ENCODE measurements around the gene TCFL5. TPM values are rescaled to one million over a fixed set of nuclear protein-coding genes. Genes with fewer than 3 reads are reported as not detected.

TCFL5 gene
- total RNA-seq, 2 donors from 2014 or later = 4.4 to 4.9 TPM

DNA sequence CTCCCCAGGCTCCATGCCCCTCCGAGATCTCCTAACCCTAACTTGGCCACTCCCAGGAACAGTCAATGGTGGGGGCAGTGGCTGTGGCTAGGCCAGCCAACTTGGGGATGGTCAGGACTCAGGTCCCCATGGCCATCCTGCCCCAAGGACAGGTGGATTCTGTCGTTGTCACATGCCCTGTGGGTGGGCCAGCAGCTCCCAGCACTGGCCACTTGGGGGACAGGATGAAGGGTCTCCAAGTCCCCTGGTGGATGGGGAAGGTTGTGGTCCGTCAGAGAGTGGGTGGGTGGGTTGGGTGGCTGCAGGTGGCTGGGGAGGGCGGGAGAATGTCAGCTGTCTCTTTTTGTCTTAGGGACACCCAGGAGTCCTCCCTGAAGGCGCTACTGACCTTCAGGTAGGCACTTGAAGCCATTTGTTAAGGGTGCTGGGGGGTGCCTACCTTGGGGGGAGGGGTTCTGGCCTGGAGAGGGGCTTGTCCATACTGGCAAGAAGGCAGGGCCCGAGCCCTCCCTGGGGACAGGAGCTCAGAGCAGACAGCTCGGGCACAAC is 39.3 kb downstream of the TCFL5 start:
- no peaks in the 10 kb centered on the region for H3K9me3 Mint-ChIP-seq
- H3K4me1 Mint-ChIP-seq (ENCODE audit: low read depth) = no peaks in the 10 kb centered on the region
- no peaks in the 10 kb centered on the region for H3K36me3 Mint-ChIP-seq (ENCODE audit: insufficient read depth in 2 of 2)
- H3K4me3 Mint-ChIP-seq = no peak overlapping the region
- no peak for ATAC-seq (replicated peaks in 1 of 2)
- H3K27me3 Mint-ChIP-seq (ENCODE audit: low read depth) = no peaks in the 10 kb centered on the region
- no peak for DNase-seq
- H3K27ac Mint-ChIP-seq = no peak overlapping the region

DNA sequence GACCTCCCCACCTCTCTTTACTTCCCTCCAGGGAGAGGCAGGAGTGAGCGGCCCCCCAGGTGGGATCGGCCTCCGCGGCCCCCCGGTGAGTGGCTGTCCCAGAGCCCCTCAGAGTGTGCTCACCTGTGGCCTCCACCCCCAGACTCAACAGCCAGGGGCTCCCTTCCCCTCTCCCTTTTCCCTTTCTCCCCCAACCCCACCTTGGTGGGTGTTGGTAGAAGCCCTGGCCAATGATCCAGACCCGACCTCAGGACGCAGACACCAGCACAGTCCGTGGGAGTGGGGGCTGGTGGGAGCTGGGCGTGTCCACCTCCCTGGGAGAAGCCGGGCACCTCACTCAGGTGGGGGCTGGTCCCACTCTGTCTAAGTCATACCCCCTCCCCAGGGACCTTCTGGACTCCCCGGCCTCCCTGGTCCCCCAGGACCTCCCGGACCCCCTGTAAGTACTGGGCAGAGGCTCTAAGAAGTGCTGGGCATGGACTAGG is 39.9 kb downstream of the TCFL5 start:
- no peak overlapping the region for H3K4me3 Mint-ChIP-seq
- no peaks in the 10 kb centered on the region for H3K4me1 Mint-ChIP-seq (ENCODE audit: low read depth)
- DNase-seq (no peak), ATAC-seq (replicated peaks in 1 of 2) (no peak)
- no peaks in the 10 kb centered on the region for H3K27me3 Mint-ChIP-seq (ENCODE audit: low read depth)
- no peak overlapping the region for H3K27ac Mint-ChIP-seq
- H3K36me3 Mint-ChIP-seq (ENCODE audit: insufficient read depth in 2 of 2) = no peaks in the 10 kb centered on the region
- no peaks in the 10 kb centered on the region for H3K9me3 Mint-ChIP-seq

DNA sequence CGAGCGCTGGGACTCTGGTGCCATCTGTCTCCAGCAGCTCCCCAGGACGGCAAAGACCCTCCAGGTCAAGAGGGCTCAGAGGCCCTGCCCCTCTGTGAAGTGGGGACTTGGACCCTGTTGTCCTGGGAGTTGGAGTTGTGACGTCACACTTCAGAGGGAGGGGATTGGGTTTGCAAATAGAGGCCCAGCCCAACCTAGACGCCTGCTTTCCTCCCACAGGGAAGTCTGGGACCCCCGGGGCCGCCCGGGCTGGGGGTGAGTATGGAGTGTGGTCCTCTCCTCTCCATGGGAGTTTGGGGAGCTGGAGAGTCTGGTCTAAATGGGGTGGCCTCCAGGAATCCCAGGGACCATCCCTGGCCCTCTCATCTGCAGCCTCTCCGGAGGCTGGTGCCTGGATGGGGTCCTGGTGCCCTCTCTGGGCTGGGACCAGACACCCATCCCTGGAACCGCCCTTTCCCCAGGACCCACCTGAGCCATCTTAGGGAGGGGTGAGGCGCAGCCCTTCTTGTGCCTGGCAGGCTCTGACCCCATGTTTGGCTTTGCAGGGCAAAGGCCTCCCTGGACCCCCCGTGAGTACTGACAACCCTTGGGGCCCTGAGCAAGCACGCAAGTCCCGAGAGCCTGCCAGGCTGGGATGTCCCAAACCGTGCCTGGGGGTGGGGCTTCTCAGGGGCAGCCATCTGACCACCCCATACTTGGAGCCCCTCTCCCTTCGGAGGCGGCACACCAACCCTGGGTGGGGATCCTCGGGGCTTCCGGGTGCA is 40.5 kb downstream of the TCFL5 start:
- no peaks in the 10 kb centered on the region for H3K4me1 Mint-ChIP-seq (ENCODE audit: low read depth)
- no peaks in the 10 kb centered on the region for H3K36me3 Mint-ChIP-seq (ENCODE audit: insufficient read depth in 2 of 2)
- H3K4me3 Mint-ChIP-seq = no peak overlapping the region
- H3K9me3 Mint-ChIP-seq = no peaks in the 10 kb centered on the region
- ATAC-seq (replicated peaks in 1 of 2) (no peak), DNase-seq (no peak)
- H3K27ac Mint-ChIP-seq = no peak overlapping the region
- peaks cover under 1% of the 10 kb centered on the region for H3K27me3 Mint-ChIP-seq (ENCODE audit: low read depth)

DNA sequence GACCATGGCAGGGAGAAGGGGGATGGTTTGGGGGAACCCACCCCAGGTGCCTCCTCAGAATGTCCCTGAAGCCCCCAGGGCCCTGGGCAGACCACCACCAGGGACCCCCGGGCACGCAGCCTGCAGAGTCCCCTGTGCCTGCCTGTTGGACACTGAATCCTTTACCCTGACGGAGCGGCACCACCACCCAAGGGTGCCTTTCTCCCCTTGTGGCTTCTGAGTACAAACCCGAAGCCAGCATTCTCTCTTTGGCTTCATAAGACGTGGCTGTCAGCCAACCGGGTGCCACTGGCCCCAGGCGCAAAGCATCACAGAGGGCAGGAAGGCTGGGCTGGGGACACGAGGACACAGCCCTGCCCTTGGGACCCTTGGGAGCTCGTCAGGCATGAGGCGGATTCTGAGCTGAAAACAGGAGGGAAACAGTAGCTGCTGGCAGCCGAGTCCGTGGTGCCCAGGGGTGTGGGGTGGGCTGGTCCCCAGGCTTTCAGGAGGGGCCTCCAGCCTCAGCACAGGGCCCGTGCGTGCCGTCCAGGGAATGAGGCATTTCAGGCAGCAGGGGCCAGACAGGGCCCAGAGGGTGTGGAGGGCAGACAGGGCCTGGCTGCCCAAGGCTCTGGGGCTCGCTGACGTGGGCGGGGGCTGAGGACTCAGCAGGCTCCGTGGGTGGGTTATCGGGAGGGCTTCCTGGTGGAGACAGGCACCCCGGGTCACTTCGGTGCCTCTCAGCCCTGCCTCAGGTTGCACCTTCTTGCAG is 41.2 kb downstream of the TCFL5 start:
- Mint-ChIP-seq H3K9me3 (no peaks in the 10 kb centered on the region), H3K4me3 (no peak overlapping the region), H3K4me1 (ENCODE audit: low read depth) (peaks cover 7% of the 10 kb centered on the region), H3K27me3 (ENCODE audit: low read depth) (peaks cover 8% of the 10 kb centered on the region), H3K36me3 (ENCODE audit: insufficient read depth in 2 of 2) (no peaks in the 10 kb centered on the region), H3K27ac (no peak overlapping the region)
- DNase-seq (no peak), ATAC-seq (replicated peaks in 1 of 2) (no peak)

DNA sequence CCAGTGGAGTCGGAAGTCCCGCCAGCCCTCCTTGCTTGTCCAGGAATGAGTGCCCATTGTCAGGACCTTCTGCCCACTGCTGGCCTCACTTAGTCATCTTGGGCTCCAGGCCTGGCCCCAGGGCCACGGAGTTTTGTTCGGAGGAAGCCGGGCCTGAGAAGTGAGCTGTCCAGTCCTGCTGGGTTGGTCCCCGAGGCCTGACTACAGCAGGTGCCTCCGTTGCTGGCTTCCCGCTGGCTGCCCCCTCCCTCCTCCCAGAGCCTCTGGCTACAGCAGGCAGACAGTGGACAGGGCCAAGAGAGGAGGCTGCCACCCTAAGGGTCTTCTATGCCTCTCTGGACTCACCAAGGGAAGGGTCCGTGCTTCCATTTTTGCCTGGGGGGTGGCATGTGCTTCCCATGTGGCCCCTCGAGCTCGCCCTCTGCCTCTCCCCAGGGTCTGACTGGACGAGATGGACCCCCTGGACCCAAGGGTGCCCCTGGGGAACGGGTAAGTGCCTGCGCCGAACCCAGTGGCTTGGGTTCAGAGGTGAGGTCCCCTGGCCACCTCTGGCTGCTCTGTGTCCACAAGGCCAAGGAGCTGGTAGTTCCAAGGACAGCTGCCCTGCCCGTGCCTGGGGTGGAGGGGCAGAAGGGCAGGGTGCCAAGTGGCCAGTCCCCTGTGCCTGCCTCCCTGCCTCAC is 42.0 kb downstream of the TCFL5 start:
- Mint-ChIP-seq H3K36me3 (ENCODE audit: insufficient read depth in 2 of 2) (no peaks in the 10 kb centered on the region), H3K9me3 (no peaks in the 10 kb centered on the region), H3K27ac (no peak overlapping the region), H3K4me3 (no peak overlapping the region), H3K27me3 (ENCODE audit: low read depth) (peaks cover 15% of the 10 kb centered on the region), H3K4me1 (ENCODE audit: low read depth) (peaks cover 7% of the 10 kb centered on the region)
- ATAC-seq (replicated peaks in 1 of 2) (no peak), DNase-seq (no peak)

DNA sequence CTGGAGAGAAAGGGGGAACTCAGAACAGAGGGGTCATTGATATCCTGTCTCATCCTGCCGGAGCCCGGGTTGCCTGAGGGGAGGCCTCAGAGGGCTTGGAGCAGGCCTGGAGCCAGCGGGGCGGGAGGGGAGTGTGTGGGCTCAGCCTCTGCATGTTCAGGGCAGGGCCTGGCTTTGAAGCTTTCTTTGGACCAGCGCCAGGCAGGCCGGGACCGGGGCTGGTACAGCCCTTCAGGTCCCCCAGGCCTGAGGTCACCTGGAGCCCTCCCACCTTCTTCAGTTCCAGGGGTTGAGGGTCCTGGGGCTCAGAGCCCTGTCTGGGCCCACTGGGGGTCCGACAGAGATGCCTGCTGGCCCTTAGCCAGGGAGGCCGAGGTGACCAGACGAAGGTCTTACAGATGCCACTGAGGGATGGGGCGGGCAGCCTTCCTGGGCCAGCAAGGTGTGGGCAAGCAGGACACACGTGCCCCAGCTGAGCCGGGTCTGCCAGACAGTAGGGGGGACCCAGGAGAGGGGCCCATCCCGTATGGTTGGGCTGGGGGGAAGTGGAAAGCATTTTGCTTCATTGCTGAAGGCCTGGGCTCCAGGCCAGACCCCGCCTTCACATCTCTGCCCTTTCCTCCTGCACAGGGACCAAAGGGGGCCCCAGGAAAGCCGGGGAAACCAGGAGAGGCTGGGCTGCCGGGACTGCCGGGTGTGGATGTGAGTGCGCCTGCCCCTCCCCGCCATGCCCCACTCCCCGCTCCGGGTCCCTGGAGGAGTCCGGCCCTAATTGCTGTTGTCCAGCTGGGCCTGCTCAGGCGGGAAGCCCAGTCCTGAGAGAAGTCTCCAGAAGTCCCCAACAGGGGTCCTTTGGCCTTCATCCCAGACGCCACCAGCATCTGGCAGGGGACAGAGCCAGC is 42.8 kb downstream of the TCFL5 start:
- Mint-ChIP-seq H3K36me3 (ENCODE audit: insufficient read depth in 2 of 2) (no peaks in the 10 kb centered on the region), H3K4me3 (no peak overlapping the region), H3K27ac (no peak overlapping the region), H3K4me1 (ENCODE audit: low read depth) (peaks cover 7% of the 10 kb centered on the region), H3K27me3 (ENCODE audit: low read depth) (peaks cover 17% of the 10 kb centered on the region), H3K9me3 (no peaks in the 10 kb centered on the region)
- DNase-seq = no peak
- ATAC-seq (replicated peaks in 1 of 2) = no peak

DNA sequence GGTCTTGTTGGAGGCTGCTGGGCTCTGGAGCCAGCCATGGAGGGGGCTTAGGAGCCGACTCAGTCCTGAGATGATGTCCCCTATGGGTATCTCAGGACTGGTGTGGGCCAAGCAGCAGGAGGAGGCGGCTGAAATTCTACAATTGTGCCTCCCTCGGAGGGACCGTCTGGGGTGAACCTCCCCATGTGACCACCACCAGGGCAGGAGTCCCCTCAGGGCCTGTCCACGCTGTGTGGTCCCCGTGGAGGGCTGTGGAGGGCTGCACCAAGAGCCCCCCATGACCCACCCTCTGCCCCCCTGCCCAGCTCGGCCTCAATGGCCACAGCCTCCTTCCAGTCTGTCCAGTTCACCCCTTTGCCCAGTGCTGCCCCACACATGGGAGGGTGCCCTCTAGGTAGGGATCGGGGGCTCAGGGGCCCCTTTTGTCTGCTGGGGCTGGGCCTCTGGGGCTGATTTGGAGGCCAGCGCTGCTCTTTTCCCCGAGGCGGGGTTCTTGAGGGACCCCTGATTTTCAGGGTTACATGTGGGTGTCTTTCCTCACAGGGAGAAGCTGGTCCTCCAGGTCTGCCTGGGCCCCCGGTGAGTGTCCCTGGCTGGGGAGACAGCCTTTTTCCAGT is 43.5 kb downstream of the TCFL5 start:
- H3K27ac Mint-ChIP-seq = no peak overlapping the region
- H3K27me3 Mint-ChIP-seq (ENCODE audit: low read depth) = peaks cover 17% of the 10 kb centered on the region
- H3K36me3 Mint-ChIP-seq (ENCODE audit: insufficient read depth in 2 of 2) = no peaks in the 10 kb centered on the region
- H3K9me3 Mint-ChIP-seq = no peaks in the 10 kb centered on the region
- DNase-seq (no peak), ATAC-seq (replicated peaks in 1 of 2) (no peak)
- H3K4me3 Mint-ChIP-seq = peak overlapping the region in 1 of 2 donors; percentile 52
- peaks cover 7% of the 10 kb centered on the region for H3K4me1 Mint-ChIP-seq (ENCODE audit: low read depth)

DNA sequence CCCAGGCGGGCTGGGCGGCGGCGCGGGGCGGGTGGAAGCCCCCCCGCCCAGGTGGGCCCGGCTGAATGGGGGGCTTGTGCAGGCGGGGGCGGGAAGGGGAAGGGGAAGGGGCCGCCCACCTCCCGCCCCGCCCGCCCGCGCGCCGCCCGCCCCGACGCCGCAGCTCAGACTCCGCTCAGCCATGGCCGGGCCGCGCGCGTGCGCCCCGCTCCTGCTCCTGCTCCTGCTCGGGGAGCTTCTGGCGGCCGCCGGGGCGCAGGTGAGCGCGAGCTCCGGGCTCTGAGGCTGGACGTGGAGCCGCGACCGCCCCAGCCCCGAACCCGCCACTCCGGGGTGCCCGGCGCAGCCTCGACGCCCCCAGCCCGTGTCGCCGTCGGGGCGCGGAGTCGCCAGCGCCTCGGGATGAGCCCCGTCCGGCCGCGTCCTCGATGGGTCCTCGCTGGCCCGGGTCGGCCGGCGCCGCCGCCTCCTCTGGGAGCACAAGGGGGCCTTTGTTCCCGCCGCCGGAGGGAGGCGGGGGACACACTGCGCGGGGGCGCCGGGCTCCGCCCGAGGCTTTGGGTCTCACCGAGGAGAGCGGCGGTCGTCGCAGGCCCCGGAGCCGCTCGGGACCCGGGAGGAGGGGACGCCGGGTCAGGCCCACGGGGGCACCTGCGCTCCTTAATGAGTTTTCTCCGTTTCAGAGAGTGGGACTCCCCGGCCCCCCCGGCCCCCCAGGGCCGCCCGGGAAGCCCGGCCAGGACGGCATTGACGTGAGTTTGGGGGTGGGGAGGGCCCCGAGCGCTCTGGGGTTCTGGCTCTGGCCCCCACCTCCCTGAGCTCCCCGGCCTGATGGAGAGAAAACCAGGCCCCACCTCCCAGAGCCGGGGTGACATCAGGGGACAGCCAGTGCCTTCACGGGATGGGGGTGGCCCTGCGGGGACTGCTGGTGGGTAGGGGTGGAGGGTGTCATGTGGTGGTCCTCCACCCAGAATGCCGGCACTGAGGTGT is 44.4 kb downstream of the TCFL5 start, which contains the start of gene COL9A3:
TSS of gene COL9A3 (plus strand) at position 167 of the 990 bp plus-strand sequence. CDS start at position 182, 15 bp downstream.
- H3K4me1 Mint-ChIP-seq (ENCODE audit: low read depth) = peaks cover 7% of the 10 kb centered on the region
- H3K27ac Mint-ChIP-seq = no peak within 1 kb of the TSS
- peak within 1 kb of the TSS in 1 of 2 donors; percentile 61 for H3K4me3 Mint-ChIP-seq
- peak; percentile 30 to 43 for ATAC-seq (replicated peaks in 1 of 2)
- no peaks in the 10 kb centered on the region for H3K9me3 Mint-ChIP-seq
- H3K36me3 Mint-ChIP-seq (ENCODE audit: insufficient read depth in 2 of 2) = no peaks in the 10 kb centered on the region
- peaks cover 17% of the 10 kb centered on the region for H3K27me3 Mint-ChIP-seq (ENCODE audit: low read depth)
- DNase-seq = no peak

DNA sequence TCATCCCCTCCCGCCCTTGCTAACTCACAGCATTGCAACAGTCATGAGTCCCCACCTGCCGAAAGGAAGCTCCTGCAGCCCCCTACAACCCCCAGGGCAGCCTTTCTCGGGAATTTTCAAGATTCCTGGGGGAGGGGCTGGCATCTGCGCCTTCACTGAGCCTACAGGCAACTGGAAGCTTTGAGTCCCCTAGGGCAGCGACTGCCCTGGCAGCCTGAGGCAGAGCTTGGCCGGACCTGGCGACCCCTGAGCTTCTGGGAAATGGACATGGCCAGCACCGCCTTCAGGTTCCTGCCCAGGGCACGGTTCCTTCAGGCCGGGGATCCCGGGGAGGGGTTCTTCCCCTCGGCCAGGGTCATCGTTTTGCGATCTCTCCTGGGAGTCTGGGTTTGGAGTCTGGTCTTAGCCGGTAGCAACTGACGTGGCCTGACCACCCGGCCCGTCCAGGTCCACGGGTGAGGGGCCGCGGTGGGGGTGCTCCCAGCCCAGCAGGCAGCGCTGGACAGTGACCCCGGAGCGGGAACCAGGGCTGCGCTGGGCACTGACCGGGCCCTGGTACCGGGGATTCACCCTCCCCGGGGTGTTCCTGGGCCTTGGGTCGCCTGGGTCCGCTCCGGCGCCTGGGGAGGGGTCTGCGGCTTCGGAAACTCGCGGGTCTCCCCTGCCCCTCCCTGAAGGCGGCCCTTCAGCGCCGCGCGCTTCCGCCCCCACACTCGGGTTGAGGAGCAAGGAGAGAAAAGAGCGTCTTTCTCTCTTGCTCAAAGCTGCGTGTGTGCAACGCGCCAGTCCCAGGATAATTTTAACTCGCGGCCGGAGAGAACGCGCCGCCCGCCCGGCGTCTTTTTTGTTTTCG is 45.4 kb downstream of the TCFL5 start:
- DNase-seq (no peak), ATAC-seq (replicated peaks in 1 of 2) (peak in 1 of 2 donors; percentile 46)
- Mint-ChIP-seq H3K9me3 (no peaks in the 10 kb centered on the region), H3K4me1 (ENCODE audit: low read depth) (peaks cover 7% of the 10 kb centered on the region), H3K4me3 (peak overlapping the region in 1 of 2 donors; percentile 61), H3K27me3 (ENCODE audit: low read depth) (peaks cover 17% of the 10 kb centered on the region), H3K36me3 (ENCODE audit: insufficient read depth in 2 of 2) (peaks cover 0 to 3% of the 10 kb centered on the region in 2 donors), H3K27ac (no peak overlapping the region)

DNA sequence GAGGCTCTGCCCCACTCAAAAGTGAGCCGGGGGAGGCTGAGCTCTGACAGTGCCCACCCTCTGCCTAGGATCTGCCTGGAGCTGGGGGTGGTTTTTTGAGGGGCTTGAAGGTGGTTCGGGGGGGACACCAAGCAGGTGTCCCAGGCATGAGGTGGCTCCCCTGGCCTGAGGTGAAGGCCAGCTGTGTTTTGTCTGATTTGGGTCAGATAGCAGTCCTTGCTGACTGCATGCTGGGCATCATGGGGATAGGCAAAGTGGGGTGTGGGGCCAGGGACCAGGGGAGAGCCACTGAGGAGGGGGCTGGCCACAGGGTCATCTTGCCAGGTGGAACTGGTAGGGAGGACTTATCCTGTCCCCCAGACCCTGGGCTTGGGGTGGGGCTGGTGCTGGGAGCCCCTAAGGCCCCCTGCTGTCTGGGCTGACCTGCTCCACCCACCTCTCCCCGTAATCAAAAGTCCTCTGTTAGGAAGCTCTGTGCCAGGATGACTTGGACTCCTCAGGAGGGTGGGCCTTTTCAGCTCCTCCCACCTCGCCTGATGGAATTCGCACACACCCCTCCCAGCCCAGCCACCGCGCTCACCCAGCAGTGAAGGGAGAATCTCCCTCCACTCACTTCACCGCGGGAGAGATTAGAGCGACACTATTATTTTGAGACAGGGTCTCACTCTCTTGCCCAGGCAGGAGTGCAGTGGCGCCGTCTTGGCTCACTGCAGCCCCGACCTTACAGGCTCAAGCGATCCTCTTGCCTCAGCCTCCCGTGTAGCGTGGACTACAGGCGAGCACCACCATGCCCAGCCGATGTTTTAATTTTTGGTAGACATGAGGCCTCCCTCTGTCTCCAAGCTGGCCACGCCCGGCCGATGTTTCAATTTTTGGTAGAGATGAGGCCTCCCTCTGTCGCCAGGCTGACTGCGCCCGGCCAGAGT is 46.3 kb downstream of the TCFL5 start:
- Mint-ChIP-seq H3K27me3 (ENCODE audit: low read depth) (peaks cover 17% of the 10 kb centered on the region), H3K4me1 (ENCODE audit: low read depth) (peaks cover 7% of the 10 kb centered on the region), H3K9me3 (no peaks in the 10 kb centered on the region), H3K36me3 (ENCODE audit: insufficient read depth in 2 of 2) (peaks cover 0 to 3% of the 10 kb centered on the region in 2 donors), H3K4me3 (no peak overlapping the region), H3K27ac (no peak overlapping the region)
- DNase-seq = no peak
- no peak for ATAC-seq (replicated peaks in 1 of 2)

Data from activated T-cell treated with anti-CD3 and anti-CD28 coated beads, Interleukin-2, amount 50 U/mL, for 72 hours (primary cell).